A549 (cell line): Measurements from ENCODE around the gene MAP7D3. TPM values are rescaled to one million over a fixed set of nuclear protein-coding genes. Genes with fewer than 3 reads are reported as not detected.
A peak's percentile ranks its signal among the peaks of the same experiment; 100 is the strongest.

Experiments used
- ATAC-seq, 2 experiments: fragments of 200-7000 bp in 1 of 2; fragments of >200 bp in 1 of 2; cut with Nextera tagmentation in 1 of 2; cut with Tn5 transposase in 1 of 2; 3 replicates each; pipeline versions ENCODE4 v1.8.0 to v1.9.1; 2018 to 2020; ENCODE audit warnings: mild to moderate bottlenecking in 1 of 2, moderate library complexity in 1 of 2
- CTCF ChIA-PET: fragments of 300-600 bp; sonication (Branson Sonifier 250); formaldehyde crosslinking; extraction: SDS; loops from one replicate; lab custom pipeline; 2021; ENCODE audit warnings: antibody characterized with exemption, inconsistent platforms; lab: Yijun Ruan, JAX
- POLR2A ChIA-PET: fragments of 350-600 bp; formaldehyde crosslinking; extraction: SDS; loops from one replicate; lab custom pipeline; 2021; ENCODE audit warnings: antibody characterized with exemption, inconsistent platforms; lab: Yijun Ruan, JAX
- DNase-seq, 2 experiments: peaks; one replicate each; pipeline versions ENCODE4 v3.0.0 to v3.0.0-alpha.2; 2011 to 2016; ENCODE audit warnings: low read depth in 1 of 2, low spot score in 1 of 2
- FAIRE-seq: peaks from 2 replicates; lab custom pipeline; 2011; peaks lifted over from hg19 to GRCh38; lab: Jason Lieb, UNC
- H3K27ac ChIP-seq, 2 experiments: fragments of >200 bp; sonication (Bioruptor Twin); formaldehyde crosslinking; 3 replicates each; pipeline ENCODE4 v1.5.1; 2016 to 2017
- H3K4me1 ChIP-seq: fragments of >200 bp; sonication (Bioruptor Twin); formaldehyde crosslinking; 3 replicates; pipeline ENCODE4 v1.6.1; 2016
- H3K4me2 ChIP-seq: fragments of >200 bp; sonication (Bioruptor Twin); formaldehyde crosslinking; 3 replicates; pipeline ENCODE4 v1.6.1; 2016
- H3K4me3 ChIP-seq: fragments of >200 bp; sonication (Bioruptor Twin); formaldehyde crosslinking; 3 replicates; pipeline ENCODE4 v1.5.1; 2016
- H3K9me3 ChIP-seq: fragments of >200 bp; sonication (Bioruptor Twin); formaldehyde crosslinking; 3 replicates; pipeline ENCODE4 v1.6.1; 2016
- BHLHE40 ChIP-seq: IDR thresholded peaks from 2 replicates; pipeline ENCODE4 v1.6.1; 2012; ENCODE audit warnings: low read depth, low read length, inconsistent platforms
- CBX2 ChIP-seq: fragments of 200-600 bp; sonication (generic); IDR thresholded peaks from 2 replicates; pipeline ENCODE4 v1.6.1; 2016; ENCODE audit warnings: low read depth, mild to moderate bottlenecking, borderline replicate concordance
- CBX8 ChIP-seq: fragments of 200-600 bp; sonication (generic); IDR thresholded peaks from 2 replicates; pipeline ENCODE4 v1.6.1; 2016
- EHF ChIP-seq: fragments of 250-450 bp; sonication (Bioruptor Pico); IDR thresholded peaks from 2 replicates; pipeline ENCODE4 v1.5.0; 2020; ENCODE audit warnings: mild to moderate bottlenecking
- ESRRA ChIP-seq: fragments of 150-350 bp; IDR thresholded peaks from 2 replicates; pipeline ENCODE4 v1.6.1; 2014; ENCODE audit warnings: mild to moderate bottlenecking, low read length, borderline replicate concordance
- FOSB ChIP-seq: fragments of 250-450 bp; sonication (Bioruptor Pico); IDR thresholded peaks from 2 replicates; pipeline ENCODE4 v1.5.0; 2020; ENCODE audit warnings: mild to moderate bottlenecking, moderate library complexity
- FOSL2 ChIP-seq, 2 experiments: fragments of 450-650 bp in 1 of 2; fragments of >200 bp in 1 of 2; sonication (Bioruptor Twin) in 1 of 2; formaldehyde crosslinking; IDR thresholded peaks; 2 replicates each; pipeline versions ENCODE4 v1.5.0 to v1.6.1; 2016 to 2020; ENCODE audit warnings: mild to moderate bottlenecking in 1 of 2, moderate library complexity in 1 of 2
- FOXS1 ChIP-seq: fragments of 250-450 bp; sonication (Bioruptor Pico); IDR thresholded peaks from 2 replicates; pipeline ENCODE4 v1.5.0; 2020; ENCODE audit warnings: mild to moderate bottlenecking, moderate library complexity
- GATA3 ChIP-seq: IDR thresholded peaks from 2 replicates; pipeline ENCODE4 v1.6.1; 2012; ENCODE audit warnings: borderline replicate concordance
- HOXA7 ChIP-seq: fragments of 250-450 bp; sonication (Bioruptor Pico); IDR thresholded peaks from 2 replicates; pipeline ENCODE4 v1.5.0; 2020; ENCODE audit warnings: mild to moderate bottlenecking, moderate library complexity
- HOXB13 ChIP-seq: fragments of 250-450 bp; sonication (Bioruptor Pico); IDR thresholded peaks from 2 replicates; pipeline ENCODE4 v1.5.0; 2020; ENCODE audit warnings: low read depth, mild to moderate bottlenecking, moderate library complexity
- JUN ChIP-seq, 2 experiments: fragments of >200 bp; sonication (Bioruptor Twin); formaldehyde crosslinking; IDR thresholded peaks; 2 replicates in 1 of 2; 3 replicates in 1 of 2; pipeline ENCODE4 v1.6.1; 2016 to 2017
- KDM1A ChIP-seq: fragments of 200-600 bp; sonication (generic); IDR thresholded peaks from 2 replicates; pipeline ENCODE4 v1.6.1; 2016; ENCODE audit warnings: low read depth, mild to moderate bottlenecking
- MAZ ChIP-seq: fragments of 150-350 bp; IDR thresholded peaks from 2 replicates; pipeline ENCODE4 v1.6.1; 2014; ENCODE audit warnings: antibody characterized with exemption, low read depth, low read length, borderline replicate concordance
- NPAS2 ChIP-seq: fragments of 250-450 bp; sonication (Bioruptor Pico); IDR thresholded peaks from 2 replicates; pipeline ENCODE4 v1.8.0; 2022; ENCODE audit warnings: mild to moderate bottlenecking, moderate library complexity, borderline replicate concordance
- NR3C1 ChIP-seq: fragments of >200 bp; sonication (Bioruptor Twin); formaldehyde crosslinking; IDR thresholded peaks from 3 replicates; pipeline ENCODE4 v1.6.1; 2017
- PHF8 ChIP-seq: fragments of 200-600 bp; sonication (generic); IDR thresholded peaks from 2 replicates; pipeline ENCODE4 v1.6.1; 2016; ENCODE audit warnings: low read depth, mild to moderate bottlenecking, antibody characterized with exemption, moderate library complexity, borderline replicate concordance
- POLR2A ChIP-seq: IDR thresholded peaks from 2 replicates; pipeline ENCODE4 v1.6.1; 2012; ENCODE audit warnings: mild to moderate bottlenecking, low read length
- RAD21 ChIP-seq, 2 experiments: fragments of >200 bp in 1 of 2; sonication (Bioruptor Twin) in 1 of 2; formaldehyde crosslinking in 1 of 2; IDR thresholded peaks in 1 of 2; conservative IDR thresholded peaks in 1 of 2; 2 replicates in 1 of 2; 3 replicates in 1 of 2; pipeline ENCODE4 v1.6.1; 2012 to 2018; ENCODE audit warnings: inconsistent platforms in 1 of 2
- RARB ChIP-seq: fragments of 250-450 bp; sonication (Bioruptor Pico); IDR thresholded peaks from 2 replicates; pipeline ENCODE4 v1.8.0; 2021; ENCODE audit warnings: mild to moderate bottlenecking, moderate library complexity
- RFX5 ChIP-seq: fragments of 450-650 bp; IDR thresholded peaks from 2 replicates; pipeline ENCODE4 v1.7.1; 2014; ENCODE audit warnings: antibody characterized with exemption, mild to moderate bottlenecking, moderate library complexity
- RNF2 ChIP-seq: fragments of 200-600 bp; sonication (generic); IDR thresholded peaks from 2 replicates; pipeline ENCODE4 v1.6.1; 2016; ENCODE audit warnings: low read depth, mild to moderate bottlenecking, antibody characterized with exemption, moderate library complexity, borderline replicate concordance
- SMC3 ChIP-seq: fragments of >200 bp; sonication (Bioruptor Twin); formaldehyde crosslinking; IDR thresholded peaks from 3 replicates; pipeline ENCODE4 v1.6.1; 2018; ENCODE audit warnings: inconsistent platforms
- SREBF2 ChIP-seq: fragments of 450-650 bp; IDR thresholded peaks from 2 replicates; pipeline ENCODE4 v1.6.1; 2014; ENCODE audit warnings: mild to moderate bottlenecking, moderate library complexity
- ZC3H11A ChIP-seq: fragments of 450-650 bp; IDR thresholded peaks from 2 replicates; pipeline ENCODE4 v1.6.1; 2014; ENCODE audit warnings: antibody characterized with exemption, mild to moderate bottlenecking
- ZNF302 ChIP-seq: fragments of 250-450 bp; sonication (Bioruptor Pico); IDR thresholded peaks from 2 replicates; pipeline ENCODE4 v1.9.0; 2021; ENCODE audit warnings: inconsistent platforms, mild to moderate bottlenecking, moderate library complexity
- WGBS: methylation state at CpG from one replicate; pipeline ENCODE4 v1.1.6; 2017; ENCODE audit errors: missing lambda C conversion rate; 5-methylcytosine and 5-hydroxymethylcytosine counted together
- polyA plus RNA-seq, 4 experiments: library from polyadenylated mRNA; depleted of rRNA in 3 of 4; stranded (reverse); fragments of >200 nt; fragmentation: RNase III in 1 of 4; extraction: RNeasy Plus Mini Kit Qiagen cat#74134 plus additional on column Dnase treatment in 1 of 4; gene quantifications; 2 replicates in 3 of 4; 3 replicates in 1 of 4; pipeline ENCODE4 v1.2.3, GENCODE V29; 2011 to 2017
- TF ChIP-seq, protein P1 (sequence below): fragments of >200 bp; sonication (Bioruptor Twin); formaldehyde crosslinking; IDR thresholded peaks from 3 replicates; pipeline ENCODE4 v1.5.1; 2016
- TF ChIP-seq, protein P2 (sequence below): fragments of >200 bp; sonication (Bioruptor Twin); formaldehyde crosslinking; IDR thresholded peaks from 2 replicates; pipeline ENCODE4 v1.6.1; 2016
- TF ChIP-seq, protein P3 (sequence below): fragments of 150-350 bp; IDR thresholded peaks from 2 replicates; pipeline ENCODE4 v1.6.1; 2014; ENCODE audit warnings: low read depth, mild to moderate bottlenecking, low read length
- TF ChIP-seq, protein P4 (sequence below): fragments of 250-450 bp; sonication (Bioruptor Pico); IDR thresholded peaks from 2 replicates; pipeline ENCODE4 v1.5.0; 2020; ENCODE audit warnings: low read depth, mild to moderate bottlenecking, moderate library complexity

MAP7D3 gene
- polyA plus RNA-seq, 2 of the 4 experiments (the other 2 are of a cell fraction): 9.9 to 13.1 TPM

DNA sequence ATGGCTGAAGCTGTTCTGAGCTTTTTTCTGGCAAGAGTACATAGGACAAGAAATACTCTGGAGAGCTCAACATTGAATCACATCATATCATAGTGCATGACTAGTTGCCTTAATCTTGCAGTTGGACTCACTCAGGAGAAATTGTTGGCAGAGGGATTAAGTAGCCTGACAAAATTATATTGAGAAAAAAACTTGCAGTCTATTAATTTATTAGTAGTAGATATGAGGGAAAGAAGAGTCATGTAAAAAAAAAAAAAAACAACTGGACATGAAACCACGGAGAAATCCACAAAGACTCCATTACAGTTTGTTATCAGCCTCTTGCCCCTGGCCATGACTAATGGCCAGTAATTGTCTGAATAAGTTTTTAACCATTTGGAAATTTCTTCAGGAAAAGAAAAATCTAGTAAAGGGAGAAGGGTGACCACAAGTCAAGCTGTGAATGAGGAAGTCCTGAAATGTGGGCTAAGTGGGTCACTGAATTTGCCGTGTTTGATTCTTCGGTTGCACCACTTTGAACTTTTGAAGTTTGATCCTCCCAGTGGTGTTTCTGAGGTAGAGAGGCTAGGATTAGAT is 58.3 kb downstream of the MAP7D3 start:
- TF ChIP-seq GATA3 (no peak), FOSL2 (IDR thresholded peaks at IDR 0.05) (no peak), FOSL2 (CRISPR knock-in tag; IDR thresholded peaks at IDR 0.05) (no peak), BHLHE40 (no peak), ZC3H11A (no peak), RNF2 (no peak), RFX5 (no peak), ZNF302 (no peak), ESRRA (no peak), EHF (CRISPR knock-in tag) (no peak), SREBF2 (no peak), FOSB (no peak), MAZ (no peak), PHF8 (no peak)
- TF ChIP-seq, protein P1, sequence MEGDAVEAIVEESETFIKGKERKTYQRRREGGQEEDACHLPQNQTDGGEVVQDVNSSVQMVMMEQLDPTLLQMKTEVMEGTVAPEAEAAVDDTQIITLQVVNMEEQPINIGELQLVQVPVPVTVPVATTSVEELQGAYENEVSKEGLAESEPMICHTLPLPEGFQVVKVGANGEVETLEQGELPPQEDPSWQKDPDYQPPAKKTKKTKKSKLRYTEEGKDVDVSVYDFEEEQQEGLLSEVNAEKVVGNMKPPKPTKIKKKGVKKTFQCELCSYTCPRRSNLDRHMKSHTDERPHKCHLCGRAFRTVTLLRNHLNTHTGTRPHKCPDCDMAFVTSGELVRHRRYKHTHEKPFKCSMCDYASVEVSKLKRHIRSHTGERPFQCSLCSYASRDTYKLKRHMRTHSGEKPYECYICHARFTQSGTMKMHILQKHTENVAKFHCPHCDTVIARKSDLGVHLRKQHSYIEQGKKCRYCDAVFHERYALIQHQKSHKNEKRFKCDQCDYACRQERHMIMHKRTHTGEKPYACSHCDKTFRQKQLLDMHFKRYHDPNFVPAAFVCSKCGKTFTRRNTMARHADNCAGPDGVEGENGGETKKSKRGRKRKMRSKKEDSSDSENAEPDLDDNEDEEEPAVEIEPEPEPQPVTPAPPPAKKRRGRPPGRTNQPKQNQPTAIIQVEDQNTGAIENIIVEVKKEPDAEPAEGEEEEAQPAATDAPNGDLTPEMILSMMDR: no peak
- TF ChIP-seq, all 56 proteins: peak for 0
- H3K27ac ChIP-seq: no peak overlapping the region
- POLR2A ChIA-PET: no interaction called here
- CTCF ChIA-PET: interaction anchor here (0.9 to 2.2 kb wide), 2 partner anchors 15 to 16 kb away, joined by 3 to 6 read pairs; no protein-coding TSS in a partner anchor
- FAIRE-seq (no peak), ATAC-seq (no peak), DNase-seq (no peak)
- H3K4me1 ChIP-seq: peaks cover 3% of the 10 kb centered on the region; the same call in 1 of the 3 replicates
- WGBS: 74% methylated on average over 3 of the region's 3 CpGs
- H3K4me2 ChIP-seq: no peak overlapping the region
- no peaks in the 10 kb centered on the region for H3K9me3 ChIP-seq
- H3K4me3 ChIP-seq: no peak overlapping the region

DNA sequence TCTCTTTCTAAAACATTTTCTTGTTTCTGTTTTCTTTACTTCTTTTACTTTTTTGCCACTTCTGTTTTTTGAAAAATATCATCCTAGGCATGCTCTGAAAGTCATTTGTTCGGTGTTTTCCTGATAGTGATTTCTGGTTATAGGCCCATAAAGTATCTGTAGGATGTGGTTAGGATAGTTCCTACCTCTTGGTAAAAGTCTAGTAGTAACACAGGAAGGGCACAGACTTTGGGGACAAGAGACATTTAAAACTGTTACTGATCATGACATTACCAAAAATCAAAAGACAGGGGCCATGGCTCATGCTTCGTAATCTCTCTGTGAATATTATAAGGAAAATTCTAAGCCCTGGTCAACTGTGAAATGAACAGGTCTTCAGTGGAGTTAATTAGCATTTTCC is 59.1 kb downstream of the MAP7D3 start:
- DNase-seq: no peak
- no peaks in the 10 kb centered on the region for H3K9me3 ChIP-seq
- 0 out of 6 replicates have a peak overlapping the region, but pooled peaks of 1 of the 2 experiments have one; percentile 37 for H3K27ac ChIP-seq
- 85% methylated on average over 2 of the region's 2 CpGs for WGBS
- TF ChIP-seq NR3C1 (no peak), PHF8 (no peak), HOXB13 (no peak), NPAS2 (CRISPR knock-in tag) (no peak), FOXS1 (CRISPR knock-in tag) (no peak), CBX2 (no peak), HOXA7 (CRISPR knock-in tag) (no peak), ZNF302 (no peak), RAD21 (conservative IDR thresholded peaks at IDR 0.05 in 1 of 2, IDR thresholded peaks at IDR 0.05 in 1 of 2) (no peak), SMC3 (no peak), KDM1A (no peak), JUN (IDR thresholded peaks at IDR 0.05) (no peak), CBX8 (no peak), RARB (CRISPR knock-in tag) (no peak), POLR2A (no peak)
- TF ChIP-seq, protein P2, sequence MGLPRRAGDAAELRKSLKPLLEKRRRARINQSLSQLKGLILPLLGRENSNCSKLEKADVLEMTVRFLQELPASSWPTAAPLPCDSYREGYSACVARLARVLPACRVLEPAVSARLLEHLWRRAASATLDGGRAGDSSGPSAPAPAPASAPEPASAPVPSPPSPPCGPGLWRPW: no peak
- TF ChIP-seq, protein P3, sequence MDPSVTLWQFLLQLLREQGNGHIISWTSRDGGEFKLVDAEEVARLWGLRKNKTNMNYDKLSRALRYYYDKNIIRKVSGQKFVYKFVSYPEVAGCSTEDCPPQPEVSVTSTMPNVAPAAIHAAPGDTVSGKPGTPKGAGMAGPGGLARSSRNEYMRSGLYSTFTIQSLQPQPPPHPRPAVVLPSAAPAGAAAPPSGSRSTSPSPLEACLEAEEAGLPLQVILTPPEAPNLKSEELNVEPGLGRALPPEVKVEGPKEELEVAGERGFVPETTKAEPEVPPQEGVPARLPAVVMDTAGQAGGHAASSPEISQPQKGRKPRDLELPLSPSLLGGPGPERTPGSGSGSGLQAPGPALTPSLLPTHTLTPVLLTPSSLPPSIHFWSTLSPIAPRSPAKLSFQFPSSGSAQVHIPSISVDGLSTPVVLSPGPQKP: no peak
- TF ChIP-seq, protein P1: no peak
- TF ChIP-seq, protein P4, sequence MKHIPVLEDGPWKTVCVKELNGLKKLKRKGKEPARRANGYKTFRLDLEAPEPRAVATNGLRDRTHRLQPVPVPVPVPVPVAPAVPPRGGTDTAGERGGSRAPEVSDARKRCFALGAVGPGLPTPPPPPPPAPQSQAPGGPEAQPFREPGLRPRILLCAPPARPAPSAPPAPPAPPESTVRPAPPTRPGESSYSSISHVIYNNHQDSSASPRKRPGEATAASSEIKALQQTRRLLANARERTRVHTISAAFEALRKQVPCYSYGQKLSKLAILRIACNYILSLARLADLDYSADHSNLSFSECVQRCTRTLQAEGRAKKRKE (CRISPR knock-in tag): no peak
- no peak for ATAC-seq
- FAIRE-seq: no peak
- H3K4me1 ChIP-seq: peaks cover 3% of the 10 kb centered on the region; the same call in 1 of the 3 replicates
- no peak overlapping the region for H3K4me3 ChIP-seq
- ChIA-PET POLR2A (no interaction called here), CTCF (interaction anchor here (1.4 to 2.2 kb wide), 2 partner anchors 17 to 164 kb away, joined by 4 to 6 read pairs; no protein-coding TSS in a partner anchor)
- H3K4me2 ChIP-seq: no peak overlapping the region
